DND-41 (cell line): ENCODE data around the gene TRIOBP.

Experiments used
- ATAC-seq: fragments of 200-7000 bp; cut with Tn5 transposase; 3 replicates; pipeline ENCODE4 v1.9.1; 2021; ENCODE audit warnings: low read depth; ENCODE audit not compliant: insufficient read depth
- DNase-seq: peaks from one replicate; pipeline ENCODE4 v3.0.0-alpha.2; 2020
- H2AFZ ChIP-seq: 2 replicates; pipeline ENCODE4 v1.6.0; 2012; ENCODE audit warnings: low read depth, low read length
- H3K27ac ChIP-seq: 2 replicates; pipeline ENCODE4 v1.5.1; 2012; ENCODE audit warnings: low read length, inconsistent platforms
- H3K27me3 ChIP-seq: fragments of 200-600 bp; sonication (generic); 2 replicates; pipeline ENCODE4 v1.6.0; 2012; ENCODE audit warnings: low read length, mild to moderate bottlenecking, inconsistent platforms; ENCODE audit not compliant: insufficient read depth, poor library complexity
- H3K36me3 ChIP-seq: 2 replicates; pipeline ENCODE4 v1.5.1; 2012; ENCODE audit warnings: low read length, inconsistent platforms; ENCODE audit not compliant: insufficient read depth
- H3K4me1 ChIP-seq: 2 replicates; pipeline ENCODE4 v1.5.1; 2012; ENCODE audit warnings: mild to moderate bottlenecking, low read length; ENCODE audit not compliant: insufficient read depth
- H3K4me2 ChIP-seq: 2 replicates; pipeline ENCODE4 v1.6.0; 2012; ENCODE audit warnings: mild to moderate bottlenecking, moderate library complexity, low read length, inconsistent platforms; ENCODE audit not compliant: insufficient read depth
- H3K4me3 ChIP-seq, 2 experiments: fragments of 200-600 bp in 1 of 2; shearing (Covaris generic) in 1 of 2; 2 replicates each; pipeline ENCODE4 v1.5.1; 2012 to 2016; ENCODE audit warnings: inconsistent platforms in 2 of 2, low read length in 2 of 2, mild to moderate bottlenecking in 2 of 2, low read depth in 1 of 2, moderate library complexity in 1 of 2
- H3K79me2 ChIP-seq: 2 replicates; pipeline ENCODE4 v1.6.0; 2012; ENCODE audit warnings: low read length, inconsistent platforms; ENCODE audit not compliant: insufficient read depth
- H3K9ac ChIP-seq: 2 replicates; pipeline ENCODE4 v1.6.0; 2012; ENCODE audit warnings: low read depth, mild to moderate bottlenecking, inconsistent platforms, low read length, moderate library complexity
- H3K9me3 ChIP-seq: 2 replicates; pipeline ENCODE4 v1.5.1; 2012; ENCODE audit warnings: low read length, moderate library complexity, mild to moderate bottlenecking, inconsistent platforms; ENCODE audit not compliant: insufficient read depth, severe bottlenecking
- H4K20me1 ChIP-seq: 2 replicates; pipeline ENCODE4 v1.6.0; 2012; ENCODE audit warnings: low read length; ENCODE audit not compliant: insufficient read depth
- EZH2 ChIP-seq: IDR thresholded peaks from 3 replicates; pipeline ENCODE4 v1.6.1; 2012; ENCODE audit warnings: borderline replicate concordance, low read depth, mild to moderate bottlenecking, moderate library complexity, low read length, inconsistent platforms; ENCODE audit not compliant: severe bottlenecking
- TF ChIP-seq, protein P1 (sequence below): IDR thresholded peaks from 2 replicates; pipeline ENCODE4 v1.5.1; 2012; ENCODE audit warnings: borderline replicate concordance, low read length, moderate library complexity, mild to moderate bottlenecking; ENCODE audit not compliant: poor library complexity, severe bottlenecking; ENCODE audit errors: extremely low read depth

Gene TRIOBP

DNA sequence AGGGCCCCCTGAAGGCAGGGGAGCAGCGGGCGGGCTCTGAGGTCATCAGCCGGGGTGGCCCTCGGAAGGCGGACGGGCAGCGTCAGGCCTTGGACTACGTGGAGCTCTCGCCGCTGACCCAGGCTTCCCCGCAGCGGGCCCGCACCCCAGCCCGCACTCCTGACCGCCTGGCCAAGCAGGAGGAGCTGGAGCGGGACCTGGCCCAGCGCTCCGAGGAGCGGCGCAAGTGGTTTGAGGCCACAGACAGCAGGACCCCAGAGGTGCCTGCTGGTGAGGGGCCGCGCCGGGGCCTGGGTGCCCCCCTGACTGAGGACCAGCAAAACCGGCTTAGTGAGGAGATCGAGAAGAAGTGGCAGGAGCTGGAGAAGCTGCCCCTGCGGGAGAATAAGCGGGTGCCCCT is 60.8 kb downstream of the TRIOBP start:
- TF ChIP-seq, protein P1, sequence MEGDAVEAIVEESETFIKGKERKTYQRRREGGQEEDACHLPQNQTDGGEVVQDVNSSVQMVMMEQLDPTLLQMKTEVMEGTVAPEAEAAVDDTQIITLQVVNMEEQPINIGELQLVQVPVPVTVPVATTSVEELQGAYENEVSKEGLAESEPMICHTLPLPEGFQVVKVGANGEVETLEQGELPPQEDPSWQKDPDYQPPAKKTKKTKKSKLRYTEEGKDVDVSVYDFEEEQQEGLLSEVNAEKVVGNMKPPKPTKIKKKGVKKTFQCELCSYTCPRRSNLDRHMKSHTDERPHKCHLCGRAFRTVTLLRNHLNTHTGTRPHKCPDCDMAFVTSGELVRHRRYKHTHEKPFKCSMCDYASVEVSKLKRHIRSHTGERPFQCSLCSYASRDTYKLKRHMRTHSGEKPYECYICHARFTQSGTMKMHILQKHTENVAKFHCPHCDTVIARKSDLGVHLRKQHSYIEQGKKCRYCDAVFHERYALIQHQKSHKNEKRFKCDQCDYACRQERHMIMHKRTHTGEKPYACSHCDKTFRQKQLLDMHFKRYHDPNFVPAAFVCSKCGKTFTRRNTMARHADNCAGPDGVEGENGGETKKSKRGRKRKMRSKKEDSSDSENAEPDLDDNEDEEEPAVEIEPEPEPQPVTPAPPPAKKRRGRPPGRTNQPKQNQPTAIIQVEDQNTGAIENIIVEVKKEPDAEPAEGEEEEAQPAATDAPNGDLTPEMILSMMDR: no peak
- TF ChIP-seq EZH2: no peak
- no peak overlapping the region for H2AFZ ChIP-seq
- no peak overlapping the region for H3K27ac ChIP-seq
- no peak for ATAC-seq
- H3K9ac ChIP-seq: no peak overlapping the region
- H3K9me3 ChIP-seq: no peaks in the 10 kb centered on the region
- H3K4me1 ChIP-seq: no peaks in the 10 kb centered on the region
- H3K4me3 ChIP-seq: no peak overlapping the region
- peaks cover 6% of the 10 kb centered on the region; the same call in 1 of the 2 replicates for H3K79me2 ChIP-seq
- H4K20me1 ChIP-seq: peaks cover 8% of the 10 kb centered on the region
- DNase-seq: no peak
- no peak overlapping the region for H3K4me2 ChIP-seq
- peaks cover 88% of the 10 kb centered on the region for H3K36me3 ChIP-seq
- no peaks in the 10 kb centered on the region for H3K27me3 ChIP-seq

GRCh38 chr22:37758694-37759093 is 61.8 kb downstream of the TRIOBP start:
- H3K27me3 ChIP-seq: no peaks in the 10 kb centered on the region
- no peak overlapping the region for H3K4me3 ChIP-seq
- no peaks in the 10 kb centered on the region for H3K9me3 ChIP-seq
- peaks cover 89% of the 10 kb centered on the region for H3K36me3 ChIP-seq
- H2AFZ ChIP-seq: no peak overlapping the region
- no peak for TF ChIP-seq EZH2
- TF ChIP-seq, protein P1: no peak
- DNase-seq (no peak), ATAC-seq (no peak)
- no peak overlapping the region for H3K9ac ChIP-seq
- H3K27ac ChIP-seq: no peak overlapping the region
- H4K20me1 ChIP-seq: peaks cover 7% of the 10 kb centered on the region; the same call in 1 of the 2 replicates
- peaks cover 3% of the 10 kb centered on the region; the same call in 1 of the 2 replicates for H3K79me2 ChIP-seq
- H3K4me2 ChIP-seq: no peak overlapping the region
- no peaks in the 10 kb centered on the region for H3K4me1 ChIP-seq

GRCh38 chr22:37759281-37759680 is 62.4 kb downstream of the TRIOBP start:
- Histone ChIP-seq H3K4me1 (no peaks in the 10 kb centered on the region), H3K27me3 (no peaks in the 10 kb centered on the region), H3K27ac (no peak overlapping the region), H4K20me1 (peaks cover 10% of the 10 kb centered on the region; the same call in 1 of the 2 replicates), H3K9ac (no peak overlapping the region), H3K9me3 (no peaks in the 10 kb centered on the region), H3K4me2 (no peak overlapping the region), H3K4me3 (no peak overlapping the region), H3K79me2 (peaks cover 3% of the 10 kb centered on the region; the same call in 1 of the 2 replicates), H3K36me3 (peaks cover 90% of the 10 kb centered on the region), H2AFZ (no peak overlapping the region)
- DNase-seq: no peak
- no peak for ATAC-seq
- TF ChIP-seq EZH2: no peak
- TF ChIP-seq, protein P1: no peak

- no peak overlapping the region for H2AFZ ChIP-seq
- H3K27ac ChIP-seq: no peak overlapping the region
- H3K4me3 ChIP-seq: no peak overlapping the region
- no peak overlapping the region for H3K9ac ChIP-seq
- H3K27me3 ChIP-seq: no peaks in the 10 kb centered on the region
- H4K20me1 ChIP-seq: peaks cover 10% of the 10 kb centered on the region; the same call in 1 of the 2 replicates
- TF ChIP-seq, protein P1: no peak
- no peak for TF ChIP-seq EZH2
- ATAC-seq (no peak), DNase-seq (no peak)
- no peaks in the 10 kb centered on the region for H3K4me1 ChIP-seq
- no peaks in the 10 kb centered on the region for H3K79me2 ChIP-seq
- peaks cover 81% of the 10 kb centered on the region for H3K36me3 ChIP-seq
- no peak overlapping the region for H3K4me2 ChIP-seq
- no peaks in the 10 kb centered on the region for H3K9me3 ChIP-seq
Measured at GRCh38 chr22:37760152-37760551, 63.3 kb downstream of the TRIOBP start.
